GM15510 (cell line): ENCODE data around the gene GNG7.

Experiments used
- POLR2A ChIP-seq: IDR thresholded peaks from 3 replicates; pipeline ENCODE4 v1.6.1; 2011; ENCODE audit warnings: borderline replicate concordance; ENCODE audit not compliant: insufficient read length; ENCODE audit errors: extremely low read depth

The GNG7 gene

DNA sequence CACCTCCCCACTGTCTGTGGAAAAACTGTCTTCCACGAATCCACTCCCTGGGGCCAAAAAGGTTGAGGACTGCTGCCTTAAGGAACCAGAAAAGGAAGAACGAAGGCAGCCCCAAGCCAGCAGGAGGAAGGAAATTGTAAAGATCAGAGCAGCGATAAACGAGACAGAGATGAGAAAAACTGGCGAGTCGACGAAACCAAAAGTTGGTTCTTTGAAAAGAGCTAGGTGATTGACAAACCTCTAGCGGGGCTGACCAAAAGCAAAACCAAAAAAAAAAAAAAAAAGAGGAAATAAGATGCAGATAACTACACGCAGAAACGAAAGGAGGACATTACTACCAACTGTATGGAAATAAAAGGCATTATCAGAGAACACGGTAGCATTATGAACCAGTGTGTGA lies 149.6 kb downstream of the GNG7 start:
- no peak for TF ChIP-seq POLR2A

DNA sequence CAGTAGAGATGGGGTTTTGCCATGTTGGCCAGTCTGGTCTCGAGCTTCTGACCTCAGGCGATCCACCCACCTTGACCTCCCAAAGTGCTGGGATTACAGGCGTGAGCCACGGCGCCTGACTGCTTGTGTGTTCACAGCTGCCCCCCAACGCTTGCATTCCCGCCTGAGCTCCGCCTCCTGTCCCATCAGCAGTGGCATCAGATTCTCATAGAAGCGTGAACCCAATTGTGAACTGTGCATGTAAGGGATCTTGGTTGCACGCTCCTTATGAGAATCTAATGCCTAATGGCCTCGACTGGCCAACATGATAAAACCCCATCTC lies 150.7 kb downstream of the GNG7 start:
- TF ChIP-seq POLR2A, result no peak

- TF ChIP-seq POLR2A, result no peak
Observed at GRCh38 chr19:2551172-2551863, 151.2 kb downstream of the GNG7 start.

GRCh38 chr19:2550431-2551171 lies 151.9 kb downstream of the GNG7 start:
- TF ChIP-seq POLR2A, result no peak

DNA sequence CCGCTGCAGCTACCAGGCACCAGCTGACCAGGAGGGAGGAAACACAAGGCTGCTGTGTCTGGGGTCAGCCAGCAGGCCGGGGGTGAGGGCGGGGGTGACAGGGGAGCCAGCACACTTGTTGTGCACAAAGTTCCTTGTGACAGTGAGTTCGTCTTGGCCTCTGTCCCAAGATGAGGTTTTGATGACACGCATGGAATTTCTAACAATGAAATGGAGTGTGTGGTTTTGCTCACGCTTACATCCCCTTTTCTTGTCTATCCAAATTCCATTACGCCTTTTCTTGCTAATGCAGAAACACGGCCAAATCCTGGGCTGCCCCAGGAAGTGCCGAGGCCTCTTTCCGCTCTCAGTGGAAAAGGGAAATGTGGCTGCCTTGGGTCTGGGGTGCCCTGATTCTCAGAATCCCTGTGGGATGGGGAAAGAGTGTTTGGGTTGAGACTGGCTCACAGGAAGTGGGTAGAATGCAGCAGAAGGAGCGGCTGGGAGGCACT lies 152.7 kb downstream of the GNG7 start:
- TF ChIP-seq POLR2A, result no peak

GRCh38 chr19:2548966-2549365 lies 153.5 kb downstream of the GNG7 start:
- TF ChIP-seq POLR2A, result no peak

DNA sequence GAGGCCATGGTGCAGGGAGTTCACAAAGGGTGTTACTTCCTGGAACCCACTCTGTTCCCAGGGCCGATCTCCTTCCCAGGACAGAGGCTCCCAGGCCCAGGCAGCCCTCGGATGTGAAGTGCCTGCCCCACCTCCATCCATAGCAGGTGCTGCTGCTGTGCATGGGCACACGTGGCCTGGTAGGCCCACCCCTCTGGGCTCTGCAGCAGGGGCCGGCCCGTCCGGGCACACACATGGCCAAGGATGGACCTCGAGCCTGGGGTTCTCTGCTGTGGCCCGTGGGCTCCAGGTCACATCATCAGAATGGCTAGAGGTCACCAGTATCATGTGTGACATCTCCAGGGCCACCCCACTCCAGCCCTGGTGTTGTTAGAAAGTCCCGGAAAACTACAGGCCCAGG lies 154.8 kb downstream of the GNG7 start:
- TF ChIP-seq POLR2A, result no peak

GRCh38 chr19:2547033-2547680 lies 155.3 kb downstream of the GNG7 start:
- no peak for TF ChIP-seq POLR2A

DNA sequence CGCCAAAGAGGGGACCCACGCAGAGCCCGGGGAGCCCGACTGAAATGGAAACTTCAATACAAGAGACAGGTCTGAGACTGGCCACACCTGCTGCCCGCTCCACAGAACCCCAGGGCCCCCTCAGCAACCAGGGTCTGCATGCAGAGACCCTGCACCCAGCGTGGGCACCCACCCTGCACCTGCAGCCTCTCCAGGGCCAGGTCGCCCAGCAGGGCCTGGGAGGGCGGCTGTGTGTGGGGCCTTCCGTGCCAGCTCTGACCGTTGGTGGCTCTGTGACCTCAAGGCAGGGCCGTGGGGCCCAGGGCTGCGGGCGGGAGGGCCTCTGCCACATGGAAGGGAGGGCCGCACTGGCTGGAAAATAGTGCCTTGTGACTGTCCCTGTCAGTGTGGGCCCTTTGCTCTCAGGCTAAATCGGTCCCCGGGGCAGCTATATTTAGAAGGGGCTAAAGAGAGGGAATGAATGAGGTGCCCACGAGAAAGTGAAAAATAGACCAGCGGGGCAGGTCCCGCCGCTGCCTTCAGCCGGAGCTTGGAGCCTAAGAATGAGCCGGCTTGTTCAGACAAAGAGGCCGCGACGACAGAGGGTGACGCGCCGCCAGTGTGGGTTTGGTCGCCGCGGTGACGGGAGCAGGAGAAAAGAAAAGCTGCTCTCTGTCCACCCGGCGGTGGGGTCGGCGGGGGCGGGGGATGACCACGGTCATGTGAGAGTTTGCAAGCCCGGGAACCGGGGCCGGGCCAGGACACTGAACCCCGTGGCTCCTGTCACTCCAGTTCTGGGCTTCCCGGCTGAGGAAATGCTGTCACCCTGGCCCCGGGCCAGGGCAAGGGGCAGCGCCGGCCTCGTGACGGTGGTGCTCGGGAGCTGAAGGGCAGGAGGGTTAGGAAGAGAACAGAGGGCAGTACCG lies 156.1 kb downstream of the GNG7 start:
- no peak for TF ChIP-seq POLR2A

GRCh38 chr19:2544576-2545415 lies 157.7 kb downstream of the GNG7 start:
- no peak for TF ChIP-seq POLR2A

DNA sequence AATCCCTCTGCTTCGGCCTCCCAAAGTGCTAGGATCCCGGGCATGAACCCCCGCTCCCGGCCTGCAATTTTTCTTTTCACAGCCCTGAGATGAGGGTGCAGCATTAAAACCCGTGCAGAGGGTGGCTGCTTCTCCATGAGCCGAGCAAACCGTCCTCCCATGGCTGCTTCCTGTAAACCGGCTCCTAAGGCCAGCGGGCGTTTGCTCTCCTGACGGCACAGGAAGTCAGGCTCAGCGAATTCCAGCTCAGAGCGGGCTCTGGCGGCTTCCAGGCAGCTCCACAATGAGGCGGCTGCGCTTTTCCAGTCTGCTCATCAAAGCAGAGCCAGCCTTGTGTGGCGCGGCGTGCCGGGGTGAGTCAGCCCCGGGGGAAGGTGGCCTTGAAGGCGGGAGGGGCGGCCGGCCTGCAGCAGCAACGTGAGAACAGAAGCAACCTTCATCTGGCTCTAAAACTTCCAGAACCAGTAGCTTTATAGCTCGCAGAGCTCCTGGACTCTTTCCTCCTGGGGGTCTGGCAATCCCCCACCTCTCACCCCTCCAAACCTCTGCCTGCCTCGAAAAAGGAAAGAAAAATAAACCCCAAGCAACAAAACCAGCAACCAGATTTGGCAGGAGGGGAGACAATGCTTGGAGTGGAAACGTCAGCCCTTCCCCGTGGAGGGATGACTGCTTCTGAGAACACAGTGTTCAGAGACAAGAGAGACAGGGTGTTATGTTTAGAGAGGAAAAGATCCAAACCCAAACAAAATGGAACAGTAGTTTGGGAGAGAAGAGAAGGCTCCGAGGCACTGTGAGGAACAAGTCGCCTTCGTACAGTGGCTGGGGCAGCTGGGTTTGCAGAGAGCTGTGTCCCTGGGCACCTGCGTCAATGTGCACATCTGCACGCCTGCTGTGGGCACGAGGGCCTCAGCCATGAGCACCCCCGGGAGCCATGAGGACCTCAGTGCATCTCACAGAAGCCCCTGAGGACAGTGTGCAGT lies 158.7 kb downstream of the GNG7 start:
- TF ChIP-seq POLR2A, result no peak

GRCh38 chr19:2542341-2543069 lies 160.0 kb downstream of the GNG7 start:
- TF ChIP-seq POLR2A, result no peak
